GM23338 (cell line): ENCODE data around the gene GAGE12J. TPM values are rescaled to one million over a fixed set of nuclear protein-coding genes. Genes with fewer than 3 reads are reported as not detected.

Experiments used
- ATAC-seq: fragments of 200-7000 bp; cut with Tn5 transposase; 3 replicates; pipeline ENCODE4 v1.9.1; 2020
- DNase-seq: peaks from one replicate; pipeline ENCODE4 v3.0.0-alpha.2; 2015; ENCODE audit warnings: low spot score
- H2AFZ ChIP-seq: fragments of 200-600 bp; sonication (generic); 2 replicates; pipeline ENCODE4 v1.8.0; 2016; ENCODE audit warnings: antibody characterized with exemption, mild to moderate bottlenecking, moderate library complexity
- H3F3A ChIP-seq: fragments of 200-600 bp; sonication (generic); replicated peaks from 2 replicates; pipeline ENCODE4 v1.8.0; 2017; ENCODE audit warnings: antibody characterized with exemption, mixed run types, low read depth
- H3K27ac ChIP-seq: fragments of 200-600 bp; sonication (generic); 2 replicates; pipeline ENCODE4 v1.6.1; 2016; ENCODE audit warnings: low read depth
- H3K27me3 ChIP-seq: fragments of 200-600 bp; sonication (generic); 2 replicates; pipeline ENCODE4 v1.8.0; 2016; ENCODE audit warnings: mild to moderate bottlenecking, mixed run types, moderate library complexity; ENCODE audit not compliant: insufficient read depth
- H3K36me3 ChIP-seq: fragments of 200-600 bp; sonication (generic); 2 replicates; pipeline ENCODE4 v1.8.0; 2016; ENCODE audit warnings: mild to moderate bottlenecking; ENCODE audit not compliant: insufficient read depth
- H3K4me1 ChIP-seq: fragments of 200-600 bp; sonication (generic); 2 replicates; pipeline ENCODE4 v1.8.0; 2016; ENCODE audit warnings: mild to moderate bottlenecking, moderate library complexity; ENCODE audit not compliant: insufficient read depth
- H3K4me2 ChIP-seq: fragments of 200-600 bp; sonication (generic); 2 replicates; pipeline ENCODE4 v1.7.1; 2017; ENCODE audit warnings: mixed run types
- H3K4me3 ChIP-seq: fragments of 200-600 bp; sonication (generic); 2 replicates; pipeline ENCODE4 v1.6.1; 2016; ENCODE audit warnings: mixed run types
- H3K79me2 ChIP-seq: fragments of 200-600 bp; sonication (generic); replicated peaks from 2 replicates; pipeline ENCODE4 v1.8.0; 2017; ENCODE audit warnings: mild to moderate bottlenecking; ENCODE audit not compliant: insufficient read depth
- H3K9me2 ChIP-seq: fragments of 200-600 bp; sonication (generic); 2 replicates; pipeline ENCODE4 v1.8.0; 2017; ENCODE audit not compliant: insufficient read depth
- H4K20me1 ChIP-seq: fragments of 200-600 bp; sonication (generic); replicated peaks from 2 replicates; pipeline ENCODE4 v1.8.0; 2017; ENCODE audit warnings: mild to moderate bottlenecking; ENCODE audit not compliant: insufficient read depth
- H3K27ac Mint-ChIP-seq: 2 replicates; pipeline ENCODE4 v1.8.0; 2020; ENCODE audit warnings: inconsistent platforms, mild to moderate bottlenecking, moderate library complexity, mixed read lengths
- H3K27me3 Mint-ChIP-seq: 3 replicates; pipeline ENCODE4 v1.8.0; 2022; ENCODE audit warnings: low read depth, mild to moderate bottlenecking, moderate library complexity, mixed read lengths, inconsistent platforms; ENCODE audit not compliant: insufficient read depth, poor library complexity
- H3K36me3 Mint-ChIP-seq: 3 replicates; pipeline ENCODE4 v1.8.0; 2021; ENCODE audit warnings: low read depth, mild to moderate bottlenecking, inconsistent platforms, moderate library complexity, mixed read lengths
- H3K4me1 Mint-ChIP-seq: 3 replicates; pipeline ENCODE4 v1.8.0; 2020; ENCODE audit warnings: mild to moderate bottlenecking, inconsistent platforms, mixed read lengths
- H3K4me3 Mint-ChIP-seq: 3 replicates; pipeline ENCODE4 v1.8.0; 2021; ENCODE audit warnings: moderate library complexity, mild to moderate bottlenecking, inconsistent platforms, mixed read lengths
- H3K9me3 Mint-ChIP-seq: 3 replicates; pipeline ENCODE4 v1.8.0; 2020; ENCODE audit warnings: moderate library complexity, mild to moderate bottlenecking, inconsistent platforms, mixed read lengths
- CREB1 ChIP-seq: fragments of 250-450 bp; sonication (Bioruptor Pico); IDR thresholded peaks from 2 replicates; pipeline ENCODE4 v1.5.0; 2020; ENCODE audit warnings: low read depth, mild to moderate bottlenecking, moderate library complexity
- EZH2 ChIP-seq: fragments of 200-600 bp; sonication (generic); IDR thresholded peaks from one replicate; pipeline ENCODE4 v1.8.0; 2017; ENCODE audit warnings: antibody characterized with exemption, mild to moderate bottlenecking, low read depth; ENCODE audit not compliant: unreplicated experiment
- EZH2phosphoT487 ChIP-seq: fragments of 200-600 bp; sonication (generic); IDR thresholded peaks from one replicate; pipeline ENCODE4 v1.8.1; 2018; ENCODE audit warnings: antibody characterized with exemption; ENCODE audit not compliant: unreplicated experiment
- JUNB ChIP-seq: IDR thresholded peaks from one replicate; pipeline ENCODE4 v1.6.1; 2016; ENCODE audit warnings: antibody characterized with exemption; ENCODE audit not compliant: unreplicated experiment
- NANOG ChIP-seq: IDR thresholded peaks from 2 replicates; pipeline ENCODE4 v1.6.1; 2016; ENCODE audit warnings: antibody characterized with exemption, borderline replicate concordance
- POLR2AphosphoS5 ChIP-seq: IDR thresholded peaks from 2 replicates; pipeline ENCODE4 v1.6.1; 2016; ENCODE audit warnings: antibody characterized with exemption, low read depth
- STAT1 ChIP-seq: IDR thresholded peaks from one replicate; pipeline ENCODE4 v1.6.1; 2016; ENCODE audit warnings: antibody characterized with exemption; ENCODE audit not compliant: unreplicated experiment
- ZNF114 ChIP-seq: fragments of 250-450 bp; sonication (Bioruptor Pico); IDR thresholded peaks from 2 replicates; pipeline ENCODE4 v1.5.0; 2020; ENCODE audit warnings: mild to moderate bottlenecking, moderate library complexity
- ZNF331 ChIP-seq: fragments of 250-450 bp; sonication (Bioruptor Pico); IDR thresholded peaks from 2 replicates; pipeline ENCODE4 v1.5.0; 2020; ENCODE audit warnings: low read depth, mild to moderate bottlenecking, moderate library complexity
- polyA plus RNA-seq: library from polyadenylated mRNA; unstranded; fragments of >200 nt; fragmentation: Nextera tagmentation; extraction: Ambion mirVana; gene quantifications from 2 replicates; pipeline ENCODE4 v1.2.1, GENCODE V29; 2016
- total RNA-seq: library from RNA; depleted of rRNA; stranded (reverse); fragments of >200 nt; shearing (Covaris generic); gene quantifications from 2 replicates; pipeline ENCODE4 v1.2.3, GENCODE V29; 2014
- TF ChIP-seq, protein P1 (sequence below): fragments of 250-450 bp; sonication (Bioruptor Pico); IDR thresholded peaks from 2 replicates; pipeline ENCODE4 v1.5.0; 2020; ENCODE audit warnings: mild to moderate bottlenecking, moderate library complexity
- TF ChIP-seq, protein P2 (sequence below): IDR thresholded peaks from 2 replicates; pipeline ENCODE4 v1.6.1; 2016; ENCODE audit warnings: antibody characterized with exemption
- TF ChIP-seq, protein P3 (sequence below), 2 experiments: fragments of 200-600 bp in 1 of 2; sonication (generic) in 1 of 2; conservative IDR thresholded peaks; 2 replicates each; pipeline versions ENCODE4 v1.5.1 to v1.6.1; 2016 to 2017; ENCODE audit warnings: antibody characterized with exemption in 2 of 2, low read depth in 2 of 2, mild to moderate bottlenecking in 2 of 2, moderate library complexity in 1 of 2
- TF ChIP-seq, protein P4 (sequence below): IDR thresholded peaks from one replicate; pipeline ENCODE4 v1.6.1; 2018; ENCODE audit warnings: antibody characterized with exemption; ENCODE audit not compliant: unreplicated experiment

GAGE12J gene
- total and polyA plus RNA-seq, 2 experiments from 2014 or later: not detected

DNA sequence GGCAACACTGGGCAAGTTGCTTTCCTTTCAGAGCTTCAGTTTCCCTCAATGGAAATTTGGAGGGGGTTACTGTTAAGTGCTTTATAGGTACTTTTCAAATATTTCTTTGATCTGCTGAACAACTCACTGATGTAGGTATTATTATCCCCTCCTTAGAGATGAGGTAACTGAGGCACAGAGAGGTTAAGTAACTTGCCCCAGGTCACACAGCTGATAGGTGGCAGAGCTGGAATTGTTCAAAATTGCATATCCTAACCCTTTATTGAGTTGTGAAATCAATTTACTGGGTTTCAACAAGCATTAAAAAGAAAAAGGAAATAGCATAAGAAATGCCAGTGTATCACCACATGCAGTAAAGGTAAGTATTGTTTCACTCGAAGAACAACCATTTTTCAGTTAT, 45.6 kb upstream of the GAGE12J start:
- H3K27me3 Mint-ChIP-seq: peaks cover 10% of the 10 kb centered on the region

More for the DNA sequence above, 45.6 kb upstream of the GAGE12J start:
- Histone ChIP-seq H3F3A (no peaks in the 10 kb centered on the region), H3K4me2 (no peak overlapping the region), H3K4me1 (peaks cover 3% of the 10 kb centered on the region; the same call in 1 of the 2 replicates), H3K36me3 (no peaks in the 10 kb centered on the region), H3K9me2 (no peaks in the 10 kb centered on the region), H2AFZ (no peak overlapping the region), H3K4me3 (no peak overlapping the region), H3K27me3 (no peaks in the 10 kb centered on the region), H4K20me1 (no peaks in the 10 kb centered on the region; the same call in 1 of the 2 replicates), H3K79me2 (peaks cover 22% of the 10 kb centered on the region), H3K27ac (no peak overlapping the region)
- ATAC-seq (no peak), DNase-seq (no peak)
- Mint-ChIP-seq H3K36me3 (peaks cover 17% of the 10 kb centered on the region), H3K4me3 (no peak overlapping the region), H3K9me3 (no peaks in the 10 kb centered on the region), H3K27ac (no peak overlapping the region), H3K4me1 (peaks cover 27% of the 10 kb centered on the region)
- TF ChIP-seq JUNB (no peak), NANOG (no peak), CREB1 (no peak), EZH2 (no peak), STAT1 (no peak), ZNF331 (CRISPR knock-in tag) (no peak), EZH2phosphoT487 (no peak), ZNF114 (no peak), POLR2AphosphoS5 (no peak)
- TF ChIP-seq, protein P1, sequence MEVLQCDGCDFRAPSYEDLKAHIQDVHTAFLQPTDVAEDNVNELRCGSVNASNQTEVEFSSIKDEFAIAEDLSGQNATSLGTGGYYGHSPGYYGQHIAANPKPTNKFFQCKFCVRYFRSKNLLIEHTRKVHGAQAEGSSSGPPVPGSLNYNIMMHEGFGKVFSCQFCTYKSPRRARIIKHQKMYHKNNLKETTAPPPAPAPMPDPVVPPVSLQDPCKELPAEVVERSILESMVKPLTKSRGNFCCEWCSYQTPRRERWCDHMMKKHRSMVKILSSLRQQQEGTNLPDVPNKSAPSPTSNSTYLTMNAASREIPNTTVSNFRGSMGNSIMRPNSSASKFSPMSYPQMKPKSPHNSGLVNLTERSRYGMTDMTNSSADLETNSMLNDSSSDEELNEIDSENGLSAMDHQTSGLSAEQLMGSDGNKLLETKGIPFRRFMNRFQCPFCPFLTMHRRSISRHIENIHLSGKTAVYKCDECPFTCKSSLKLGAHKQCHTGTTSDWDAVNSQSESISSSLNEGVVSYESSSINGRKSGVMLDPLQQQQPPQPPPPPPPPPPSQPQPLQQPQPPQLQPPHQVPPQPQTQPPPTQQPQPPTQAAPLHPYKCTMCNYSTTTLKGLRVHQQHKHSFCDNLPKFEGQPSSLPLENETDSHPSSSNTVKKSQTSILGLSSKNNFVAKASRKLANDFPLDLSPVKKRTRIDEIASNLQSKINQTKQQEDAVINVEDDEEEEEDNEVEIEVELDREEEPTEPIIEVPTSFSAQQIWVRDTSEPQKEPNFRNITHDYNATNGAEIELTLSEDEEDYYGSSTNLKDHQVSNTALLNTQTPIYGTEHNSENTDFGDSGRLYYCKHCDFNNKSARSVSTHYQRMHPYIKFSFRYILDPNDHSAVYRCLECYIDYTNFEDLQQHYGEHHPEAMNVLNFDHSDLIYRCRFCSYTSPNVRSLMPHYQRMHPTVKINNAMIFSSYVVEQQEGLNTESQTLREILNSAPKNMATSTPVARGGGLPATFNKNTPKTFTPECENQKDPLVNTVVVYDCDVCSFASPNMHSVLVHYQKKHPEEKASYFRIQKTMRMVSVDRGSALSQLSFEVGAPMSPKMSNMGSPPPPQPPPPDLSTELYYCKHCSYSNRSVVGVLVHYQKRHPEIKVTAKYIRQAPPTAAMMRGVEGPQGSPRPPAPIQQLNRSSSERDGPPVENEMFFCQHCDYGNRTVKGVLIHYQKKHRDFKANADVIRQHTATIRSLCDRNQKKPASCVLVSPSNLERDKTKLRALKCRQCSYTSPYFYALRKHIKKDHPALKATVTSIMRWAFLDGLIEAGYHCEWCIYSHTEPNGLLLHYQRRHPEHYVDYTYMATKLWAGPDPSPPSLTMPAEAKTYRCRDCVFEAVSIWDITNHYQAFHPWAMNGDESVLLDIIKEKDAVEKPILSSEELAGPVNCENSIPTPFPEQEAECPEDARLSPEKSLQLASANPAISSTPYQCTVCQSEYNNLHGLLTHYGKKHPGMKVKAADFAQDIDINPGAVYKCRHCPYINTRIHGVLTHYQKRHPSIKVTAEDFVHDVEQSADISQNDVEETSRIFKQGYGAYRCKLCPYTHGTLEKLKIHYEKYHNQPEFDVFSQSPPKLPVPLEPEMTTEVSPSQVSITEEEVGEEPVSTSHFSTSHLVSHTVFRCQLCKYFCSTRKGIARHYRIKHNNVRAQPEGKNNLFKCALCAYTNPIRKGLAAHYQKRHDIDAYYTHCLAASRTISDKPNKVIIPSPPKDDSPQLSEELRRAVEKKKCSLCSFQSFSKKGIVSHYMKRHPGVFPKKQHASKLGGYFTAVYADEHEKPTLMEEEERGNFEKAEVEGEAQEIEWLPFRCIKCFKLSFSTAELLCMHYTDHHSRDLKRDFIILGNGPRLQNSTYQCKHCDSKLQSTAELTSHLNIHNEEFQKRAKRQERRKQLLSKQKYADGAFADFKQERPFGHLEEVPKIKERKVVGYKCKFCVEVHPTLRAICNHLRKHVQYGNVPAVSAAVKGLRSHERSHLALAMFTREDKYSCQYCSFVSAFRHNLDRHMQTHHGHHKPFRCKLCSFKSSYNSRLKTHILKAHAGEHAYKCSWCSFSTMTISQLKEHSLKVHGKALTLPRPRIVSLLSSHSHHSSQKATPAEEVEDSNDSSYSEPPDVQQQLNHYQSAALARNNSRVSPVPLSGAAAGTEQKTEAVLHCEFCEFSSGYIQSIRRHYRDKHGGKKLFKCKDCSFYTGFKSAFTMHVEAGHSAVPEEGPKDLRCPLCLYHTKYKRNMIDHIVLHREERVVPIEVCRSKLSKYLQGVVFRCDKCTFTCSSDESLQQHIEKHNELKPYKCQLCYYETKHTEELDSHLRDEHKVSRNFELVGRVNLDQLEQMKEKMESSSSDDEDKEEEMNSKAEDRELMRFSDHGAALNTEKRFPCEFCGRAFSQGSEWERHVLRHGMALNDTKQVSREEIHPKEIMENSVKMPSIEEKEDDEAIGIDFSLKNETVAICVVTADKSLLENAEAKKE: no peak
- TF ChIP-seq, protein P2, sequence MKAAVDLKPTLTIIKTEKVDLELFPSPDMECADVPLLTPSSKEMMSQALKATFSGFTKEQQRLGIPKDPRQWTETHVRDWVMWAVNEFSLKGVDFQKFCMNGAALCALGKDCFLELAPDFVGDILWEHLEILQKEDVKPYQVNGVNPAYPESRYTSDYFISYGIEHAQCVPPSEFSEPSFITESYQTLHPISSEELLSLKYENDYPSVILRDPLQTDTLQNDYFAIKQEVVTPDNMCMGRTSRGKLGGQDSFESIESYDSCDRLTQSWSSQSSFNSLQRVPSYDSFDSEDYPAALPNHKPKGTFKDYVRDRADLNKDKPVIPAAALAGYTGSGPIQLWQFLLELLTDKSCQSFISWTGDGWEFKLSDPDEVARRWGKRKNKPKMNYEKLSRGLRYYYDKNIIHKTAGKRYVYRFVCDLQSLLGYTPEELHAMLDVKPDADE: no peak
- TF ChIP-seq, protein P3, sequence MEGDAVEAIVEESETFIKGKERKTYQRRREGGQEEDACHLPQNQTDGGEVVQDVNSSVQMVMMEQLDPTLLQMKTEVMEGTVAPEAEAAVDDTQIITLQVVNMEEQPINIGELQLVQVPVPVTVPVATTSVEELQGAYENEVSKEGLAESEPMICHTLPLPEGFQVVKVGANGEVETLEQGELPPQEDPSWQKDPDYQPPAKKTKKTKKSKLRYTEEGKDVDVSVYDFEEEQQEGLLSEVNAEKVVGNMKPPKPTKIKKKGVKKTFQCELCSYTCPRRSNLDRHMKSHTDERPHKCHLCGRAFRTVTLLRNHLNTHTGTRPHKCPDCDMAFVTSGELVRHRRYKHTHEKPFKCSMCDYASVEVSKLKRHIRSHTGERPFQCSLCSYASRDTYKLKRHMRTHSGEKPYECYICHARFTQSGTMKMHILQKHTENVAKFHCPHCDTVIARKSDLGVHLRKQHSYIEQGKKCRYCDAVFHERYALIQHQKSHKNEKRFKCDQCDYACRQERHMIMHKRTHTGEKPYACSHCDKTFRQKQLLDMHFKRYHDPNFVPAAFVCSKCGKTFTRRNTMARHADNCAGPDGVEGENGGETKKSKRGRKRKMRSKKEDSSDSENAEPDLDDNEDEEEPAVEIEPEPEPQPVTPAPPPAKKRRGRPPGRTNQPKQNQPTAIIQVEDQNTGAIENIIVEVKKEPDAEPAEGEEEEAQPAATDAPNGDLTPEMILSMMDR (conservative IDR thresholded peaks at IDR 0.05; ENCODE audit: low read depth in 2 of 2): no peak
- TF ChIP-seq, protein P4, sequence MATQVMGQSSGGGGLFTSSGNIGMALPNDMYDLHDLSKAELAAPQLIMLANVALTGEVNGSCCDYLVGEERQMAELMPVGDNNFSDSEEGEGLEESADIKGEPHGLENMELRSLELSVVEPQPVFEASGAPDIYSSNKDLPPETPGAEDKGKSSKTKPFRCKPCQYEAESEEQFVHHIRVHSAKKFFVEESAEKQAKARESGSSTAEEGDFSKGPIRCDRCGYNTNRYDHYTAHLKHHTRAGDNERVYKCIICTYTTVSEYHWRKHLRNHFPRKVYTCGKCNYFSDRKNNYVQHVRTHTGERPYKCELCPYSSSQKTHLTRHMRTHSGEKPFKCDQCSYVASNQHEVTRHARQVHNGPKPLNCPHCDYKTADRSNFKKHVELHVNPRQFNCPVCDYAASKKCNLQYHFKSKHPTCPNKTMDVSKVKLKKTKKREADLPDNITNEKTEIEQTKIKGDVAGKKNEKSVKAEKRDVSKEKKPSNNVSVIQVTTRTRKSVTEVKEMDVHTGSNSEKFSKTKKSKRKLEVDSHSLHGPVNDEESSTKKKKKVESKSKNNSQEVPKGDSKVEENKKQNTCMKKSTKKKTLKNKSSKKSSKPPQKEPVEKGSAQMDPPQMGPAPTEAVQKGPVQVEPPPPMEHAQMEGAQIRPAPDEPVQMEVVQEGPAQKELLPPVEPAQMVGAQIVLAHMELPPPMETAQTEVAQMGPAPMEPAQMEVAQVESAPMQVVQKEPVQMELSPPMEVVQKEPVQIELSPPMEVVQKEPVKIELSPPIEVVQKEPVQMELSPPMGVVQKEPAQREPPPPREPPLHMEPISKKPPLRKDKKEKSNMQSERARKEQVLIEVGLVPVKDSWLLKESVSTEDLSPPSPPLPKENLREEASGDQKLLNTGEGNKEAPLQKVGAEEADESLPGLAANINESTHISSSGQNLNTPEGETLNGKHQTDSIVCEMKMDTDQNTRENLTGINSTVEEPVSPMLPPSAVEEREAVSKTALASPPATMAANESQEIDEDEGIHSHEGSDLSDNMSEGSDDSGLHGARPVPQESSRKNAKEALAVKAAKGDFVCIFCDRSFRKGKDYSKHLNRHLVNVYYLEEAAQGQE: no peak
